WTC11 (cell line): ENCODE data around the gene AFF3. TPM values are rescaled to one million over a fixed set of nuclear protein-coding genes. Genes with fewer than 3 reads are reported as not detected.

Source experiments
- ATAC-seq: fragments of 200-7000 bp; cut with Tn5 transposase; 2 replicates; pipeline ENCODE4 v1.10.0; 2021; ENCODE audit warnings: mild to moderate bottlenecking, moderate library complexity
- CTCF ChIA-PET: fragments of 300-600 bp; sonication (Branson Sonifier 250); formaldehyde crosslinking; loops from one replicate; lab custom pipeline; 2021; ENCODE audit warnings: antibody characterized with exemption; lab: Charles Lee
- POLR2A ChIA-PET: fragments of 350-600 bp; sonication (Branson Sonifier 250); formaldehyde crosslinking; loops from one replicate; lab custom pipeline; 2021; ENCODE audit warnings: antibody characterized with exemption; lab: Charles Lee
- DNase-seq: peaks from one replicate; pipeline ENCODE4 v3.0.0; 2021; ENCODE audit warnings: low spot score
- H3K27ac Mint-ChIP-seq: 2 replicates; pipeline ENCODE4 v1.8.0; 2021; ENCODE audit warnings: mixed read lengths
- H3K27me3 Mint-ChIP-seq: 2 replicates; pipeline ENCODE4 v1.8.0; 2021; ENCODE audit warnings: low read depth, mild to moderate bottlenecking, moderate library complexity, mixed read lengths
- H3K36me3 Mint-ChIP-seq: 2 replicates; pipeline ENCODE4 v1.8.0; 2021; ENCODE audit warnings: mixed read lengths
- H3K4me1 Mint-ChIP-seq: 2 replicates; pipeline ENCODE4 v1.8.0; 2022; ENCODE audit warnings: mixed read lengths
- H3K4me3 Mint-ChIP-seq: 2 replicates; pipeline ENCODE4 v1.8.0; 2021; ENCODE audit warnings: mild to moderate bottlenecking, moderate library complexity, mixed read lengths
- H3K9me3 Mint-ChIP-seq: 2 replicates; pipeline ENCODE4 v1.8.0; 2021; ENCODE audit warnings: mixed read lengths
- CBFB ChIP-seq: sonication (generic); formaldehyde crosslinking; IDR thresholded peaks from 2 replicates; pipeline ENCODE4 v1.8.1; 2022; ENCODE audit warnings: mild to moderate bottlenecking, low read depth, missing genetic modification reagents
- CREM ChIP-seq: sonication (generic); formaldehyde crosslinking; IDR thresholded peaks from 2 replicates; pipeline ENCODE4 v1.8.1; 2022; ENCODE audit warnings: mild to moderate bottlenecking, missing genetic modification reagents, moderate library complexity
- GABPB1 ChIP-seq: sonication (generic); formaldehyde crosslinking; IDR thresholded peaks from 2 replicates; pipeline ENCODE4 v1.8.1; 2023; ENCODE audit warnings: mild to moderate bottlenecking, missing genetic modification reagents
- GRHL2 ChIP-seq: fragments of 250-450 bp; sonication (Bioruptor Pico); IDR thresholded peaks from 2 replicates; pipeline ENCODE4 v1.8.0; 2022; ENCODE audit warnings: mild to moderate bottlenecking, moderate library complexity; ENCODE audit not compliant: insufficient replicate concordance, severe bottlenecking
- IRF2 ChIP-seq: sonication (generic); formaldehyde crosslinking; IDR thresholded peaks from 2 replicates; pipeline ENCODE4 v1.8.0; 2022; ENCODE audit warnings: low read depth, missing genetic modification reagents, borderline replicate concordance
- JAZF1 ChIP-seq: fragments of 250-450 bp; sonication (Bioruptor Pico); IDR thresholded peaks from 2 replicates; pipeline ENCODE4 v1.9.0; 2021; ENCODE audit warnings: moderate library complexity, mild to moderate bottlenecking, inconsistent platforms
- JUN ChIP-seq: sonication (generic); formaldehyde crosslinking; IDR thresholded peaks from 2 replicates; pipeline ENCODE4 v1.8.0; 2023; ENCODE audit warnings: mild to moderate bottlenecking, missing genetic modification reagents
- MYBL2 ChIP-seq: sonication (generic); formaldehyde crosslinking; IDR thresholded peaks from 2 replicates; pipeline ENCODE4 v1.8.1; 2023; ENCODE audit warnings: mild to moderate bottlenecking, moderate library complexity, missing genetic modification reagents
- NR1H2 ChIP-seq: sonication (generic); formaldehyde crosslinking; IDR thresholded peaks from 2 replicates; pipeline ENCODE4 v1.9.0; 2021; ENCODE audit warnings: mild to moderate bottlenecking, moderate library complexity, missing genetic modification reagents
- RELA ChIP-seq: sonication (generic); formaldehyde crosslinking; IDR thresholded peaks from 2 replicates; pipeline ENCODE4 v1.8.1; 2022; ENCODE audit warnings: missing genetic modification reagents, mild to moderate bottlenecking, borderline replicate concordance
- SOX15 ChIP-seq: fragments of 250-450 bp; sonication (Bioruptor Pico); IDR thresholded peaks from 2 replicates; pipeline ENCODE4 v1.9.0; 2021; ENCODE audit warnings: mild to moderate bottlenecking
- SP1 ChIP-seq: sonication (generic); formaldehyde crosslinking; conservative IDR thresholded peaks from 2 replicates; pipeline ENCODE4 v1.8.1; 2022; ENCODE audit warnings: missing genetic modification reagents
- TEAD1 ChIP-seq: sonication (generic); formaldehyde crosslinking; IDR thresholded peaks from 2 replicates; pipeline ENCODE4 v1.8.0; 2022; ENCODE audit warnings: mild to moderate bottlenecking, missing genetic modification reagents
- ZNF263 ChIP-seq: sonication (generic); formaldehyde crosslinking; IDR thresholded peaks from 2 replicates; pipeline ENCODE4 v1.8.1; 2022; ENCODE audit warnings: low read depth, mild to moderate bottlenecking, moderate library complexity, missing genetic modification reagents
- ZNF416 ChIP-seq: fragments of 250-450 bp; sonication (Bioruptor Pico); IDR thresholded peaks from 2 replicates; pipeline ENCODE4 v1.9.0; 2021; ENCODE audit warnings: mild to moderate bottlenecking, inconsistent platforms
- ZNF671 ChIP-seq: fragments of 250-450 bp; sonication (Bioruptor Pico); IDR thresholded peaks from 2 replicates; pipeline ENCODE4 v1.8.0; 2021; ENCODE audit warnings: mild to moderate bottlenecking
- total RNA-seq: library from RNA; stranded (reverse); gene quantifications from 3 replicates; pipeline ENCODE4 v1.2.3, GENCODE V29; 2021
- TF ChIP-seq, protein P1 (sequence below): fragments of 250-450 bp; sonication (Bioruptor Pico); IDR thresholded peaks from 2 replicates; pipeline ENCODE4 v1.8.0; 2021; ENCODE audit warnings: mild to moderate bottlenecking
- TF ChIP-seq, protein P2 (sequence below): sonication (generic); formaldehyde crosslinking; IDR thresholded peaks from 2 replicates; pipeline ENCODE4 v1.8.1; 2022; ENCODE audit warnings: low read depth, mild to moderate bottlenecking, moderate library complexity, missing genetic modification reagents, borderline replicate concordance
- TF ChIP-seq, protein P3 (sequence below): sonication (generic); formaldehyde crosslinking; IDR thresholded peaks from 2 replicates; pipeline ENCODE4 v1.8.0; 2022; ENCODE audit warnings: missing genetic modification reagents
- TF ChIP-seq, protein P4 (sequence below): fragments of 250-450 bp; sonication (Bioruptor Pico); conservative IDR thresholded peaks from 2 replicates; pipeline ENCODE4 v1.9.0; 2021; ENCODE audit warnings: mild to moderate bottlenecking
- TF ChIP-seq, protein P5 (sequence below): fragments of 250-450 bp; sonication (Bioruptor Pico); IDR thresholded peaks from 2 replicates; pipeline ENCODE4 v1.9.0; 2021; ENCODE audit warnings: moderate library complexity, mild to moderate bottlenecking, inconsistent platforms, borderline replicate concordance

The AFF3 gene
- total RNA-seq, 1 experiment from 2014 or later = 1.2 TPM

DNA sequence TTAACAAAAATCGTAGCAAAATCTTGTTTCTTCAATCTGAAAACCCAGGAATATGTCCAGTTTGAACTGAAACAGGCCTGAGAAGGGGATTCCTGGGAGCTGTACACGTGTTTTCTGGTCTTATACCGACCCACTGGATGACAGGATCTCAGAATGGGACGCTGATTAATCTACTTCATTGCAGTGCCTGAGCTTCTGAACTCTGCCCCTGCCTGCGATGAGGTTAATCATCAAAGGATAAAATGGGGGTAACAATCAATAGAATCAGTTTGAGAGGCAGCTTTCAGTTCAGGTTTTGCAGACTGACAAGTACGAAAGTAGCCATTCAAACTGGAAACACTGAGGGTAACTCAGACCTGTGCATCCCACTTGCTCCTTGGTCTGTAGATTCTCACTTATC lies 378.6 kb downstream of the AFF3 start:
- H3K27me3 Mint-ChIP-seq = peaks cover 5% of the 10 kb centered on the region
- ChIA-PET POLR2A (no interaction called here), CTCF (no interaction called here)
- H3K4me1 Mint-ChIP-seq = no peaks in the 10 kb centered on the region
- DNase-seq = no peak
- no peak overlapping the region for H3K27ac Mint-ChIP-seq
- ATAC-seq = no peak
- H3K4me3 Mint-ChIP-seq = no peak overlapping the region
- TF ChIP-seq GABPB1 (CRISPR knock-in tag) (no peak), ZNF671 (CRISPR knock-in tag) (no peak), TEAD1 (CRISPR knock-in tag) (no peak)
- no peaks in the 10 kb centered on the region for H3K36me3 Mint-ChIP-seq
- peaks cover 3% of the 10 kb centered on the region; the same call in 1 of the 2 replicates for H3K9me3 Mint-ChIP-seq

DNA sequence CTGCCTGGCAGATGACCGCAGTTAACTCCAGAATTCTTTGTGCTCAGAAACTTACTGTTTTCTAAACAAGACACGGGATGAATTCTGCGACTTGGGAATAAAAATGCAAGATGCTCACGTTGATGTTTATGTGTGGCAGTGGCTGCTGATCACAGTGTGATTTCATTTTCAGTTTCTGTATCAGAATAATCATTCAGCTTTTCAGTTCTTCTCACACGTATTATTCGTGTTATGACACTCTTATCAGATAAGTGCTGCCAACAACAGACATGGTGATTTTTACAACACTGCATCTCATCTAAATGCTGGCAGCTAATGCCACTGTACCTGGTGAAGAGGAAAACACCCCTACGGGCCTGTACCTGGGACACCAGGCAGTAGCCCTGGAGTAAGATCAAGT lies 379.7 kb downstream of the AFF3 start:
- POLR2A ChIA-PET = no interaction called here
- H3K4me1 Mint-ChIP-seq = no peaks in the 10 kb centered on the region
- CTCF ChIA-PET = no interaction called here

DNA sequence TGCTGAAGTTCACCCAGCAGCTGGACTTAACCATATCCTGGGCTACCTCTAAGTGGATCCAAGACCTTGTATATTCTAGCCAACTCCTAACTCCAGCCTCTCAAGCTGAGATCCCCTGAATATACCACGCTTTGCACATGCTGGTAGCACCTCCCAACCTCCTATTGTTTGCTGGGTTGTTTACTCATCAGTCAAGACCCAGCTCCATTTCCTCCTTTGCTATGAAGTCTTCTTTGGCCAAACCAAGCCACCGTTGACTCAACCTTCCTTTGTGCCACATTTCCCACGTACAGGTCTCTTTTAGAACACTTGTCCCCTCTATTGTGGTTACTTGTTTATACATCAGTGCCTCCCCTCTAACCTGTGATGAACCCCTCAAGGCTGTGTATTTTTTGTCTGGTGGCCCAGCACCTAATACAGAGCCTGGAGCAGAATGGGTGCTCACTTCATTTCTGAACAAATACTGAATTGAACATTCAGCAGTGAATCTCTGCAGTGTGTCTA lies 384.7 kb downstream of the AFF3 start:
- ATAC-seq = no peak
- Mint-ChIP-seq H3K27ac (no peak overlapping the region), H3K36me3 (no peaks in the 10 kb centered on the region), H3K4me3 (no peak overlapping the region), H3K4me1 (no peaks in the 10 kb centered on the region), H3K9me3 (no peaks in the 10 kb centered on the region), H3K27me3 (peaks cover 5% of the 10 kb centered on the region)
- TF ChIP-seq GRHL2 (CRISPR knock-in tag) = no peak
- TF ChIP-seq JUN (CRISPR knock-in tag) = no peak
- TF ChIP-seq, protein P1, sequence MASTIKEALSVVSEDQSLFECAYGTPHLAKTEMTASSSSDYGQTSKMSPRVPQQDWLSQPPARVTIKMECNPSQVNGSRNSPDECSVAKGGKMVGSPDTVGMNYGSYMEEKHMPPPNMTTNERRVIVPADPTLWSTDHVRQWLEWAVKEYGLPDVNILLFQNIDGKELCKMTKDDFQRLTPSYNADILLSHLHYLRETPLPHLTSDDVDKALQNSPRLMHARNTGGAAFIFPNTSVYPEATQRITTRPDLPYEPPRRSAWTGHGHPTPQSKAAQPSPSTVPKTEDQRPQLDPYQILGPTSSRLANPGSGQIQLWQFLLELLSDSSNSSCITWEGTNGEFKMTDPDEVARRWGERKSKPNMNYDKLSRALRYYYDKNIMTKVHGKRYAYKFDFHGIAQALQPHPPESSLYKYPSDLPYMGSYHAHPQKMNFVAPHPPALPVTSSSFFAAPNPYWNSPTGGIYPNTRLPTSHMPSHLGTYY (CRISPR knock-in tag) = no peak
- no peak for TF ChIP-seq ZNF416 (CRISPR knock-in tag)
- TF ChIP-seq CBFB (CRISPR knock-in tag) = no peak
- TF ChIP-seq, protein P2, sequence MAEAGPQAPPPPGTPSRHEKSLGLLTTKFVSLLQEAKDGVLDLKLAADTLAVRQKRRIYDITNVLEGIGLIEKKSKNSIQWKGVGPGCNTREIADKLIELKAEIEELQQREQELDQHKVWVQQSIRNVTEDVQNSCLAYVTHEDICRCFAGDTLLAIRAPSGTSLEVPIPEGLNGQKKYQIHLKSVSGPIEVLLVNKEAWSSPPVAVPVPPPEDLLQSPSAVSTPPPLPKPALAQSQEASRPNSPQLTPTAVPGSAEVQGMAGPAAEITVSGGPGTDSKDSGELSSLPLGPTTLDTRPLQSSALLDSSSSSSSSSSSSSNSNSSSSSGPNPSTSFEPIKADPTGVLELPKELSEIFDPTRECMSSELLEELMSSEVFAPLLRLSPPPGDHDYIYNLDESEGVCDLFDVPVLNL (CRISPR knock-in tag) = no peak
- DNase-seq = no peak
- ChIA-PET CTCF (interaction anchor here (0.7 kb wide), 1 partner anchor 198 kb away, joined by 4 read pairs; no protein-coding TSS in a partner anchor), POLR2A (no interaction called here)

More for the DNA sequence above, 379.7 kb downstream of the AFF3 start:
- H3K27me3 Mint-ChIP-seq = peaks cover 5% of the 10 kb centered on the region
- no peaks in the 10 kb centered on the region for H3K36me3 Mint-ChIP-seq
- no peak overlapping the region for H3K4me3 Mint-ChIP-seq
- H3K27ac Mint-ChIP-seq = no peak overlapping the region
- TF ChIP-seq IRF2 (CRISPR knock-in tag) = no peak
- TF ChIP-seq, all 79 proteins: peak for 0
- ATAC-seq (no peak), DNase-seq (no peak)
- H3K9me3 Mint-ChIP-seq = peaks cover 3% of the 10 kb centered on the region; the same call in 1 of the 2 replicates

DNA sequence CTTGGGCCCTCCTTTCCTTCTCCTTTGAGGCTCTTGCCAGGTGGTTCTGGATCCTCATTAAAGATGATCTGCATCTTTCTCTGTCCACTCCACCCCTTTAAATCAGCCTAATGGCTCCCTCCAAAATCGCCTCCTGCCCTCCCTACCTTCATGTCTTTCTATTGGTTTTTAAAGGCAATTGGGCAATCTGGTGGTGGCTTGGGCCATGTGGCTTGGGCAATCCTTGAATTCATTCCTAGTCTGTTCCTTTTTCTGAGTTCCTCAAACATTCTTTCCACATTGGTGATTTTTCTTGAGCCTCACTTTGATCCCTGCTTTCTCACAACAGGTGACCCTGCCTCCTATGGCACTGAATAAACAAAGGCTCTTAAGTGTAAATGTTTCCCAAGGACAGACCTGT lies 386.3 kb downstream of the AFF3 start:
- POLR2A ChIA-PET = no interaction called here
- Mint-ChIP-seq H3K4me3 (no peak overlapping the region), H3K27ac (no peak overlapping the region), H3K27me3 (peaks cover 5% of the 10 kb centered on the region), H3K36me3 (no peaks in the 10 kb centered on the region), H3K4me1 (no peaks in the 10 kb centered on the region), H3K9me3 (no peaks in the 10 kb centered on the region)
- CTCF ChIA-PET = interaction anchor here (1.2 kb wide), 1 partner anchor 507 kb away, joined by 4 read pairs; no protein-coding TSS in a partner anchor
- DNase-seq (no peak), ATAC-seq (no peak; the same call in 1 of the 2 replicates)
- TF ChIP-seq NR1H2 = no peak
- no peak for TF ChIP-seq JAZF1 (CRISPR knock-in tag)
- no peak for TF ChIP-seq SP1 (CRISPR knock-in tag)
- TF ChIP-seq, protein P3, sequence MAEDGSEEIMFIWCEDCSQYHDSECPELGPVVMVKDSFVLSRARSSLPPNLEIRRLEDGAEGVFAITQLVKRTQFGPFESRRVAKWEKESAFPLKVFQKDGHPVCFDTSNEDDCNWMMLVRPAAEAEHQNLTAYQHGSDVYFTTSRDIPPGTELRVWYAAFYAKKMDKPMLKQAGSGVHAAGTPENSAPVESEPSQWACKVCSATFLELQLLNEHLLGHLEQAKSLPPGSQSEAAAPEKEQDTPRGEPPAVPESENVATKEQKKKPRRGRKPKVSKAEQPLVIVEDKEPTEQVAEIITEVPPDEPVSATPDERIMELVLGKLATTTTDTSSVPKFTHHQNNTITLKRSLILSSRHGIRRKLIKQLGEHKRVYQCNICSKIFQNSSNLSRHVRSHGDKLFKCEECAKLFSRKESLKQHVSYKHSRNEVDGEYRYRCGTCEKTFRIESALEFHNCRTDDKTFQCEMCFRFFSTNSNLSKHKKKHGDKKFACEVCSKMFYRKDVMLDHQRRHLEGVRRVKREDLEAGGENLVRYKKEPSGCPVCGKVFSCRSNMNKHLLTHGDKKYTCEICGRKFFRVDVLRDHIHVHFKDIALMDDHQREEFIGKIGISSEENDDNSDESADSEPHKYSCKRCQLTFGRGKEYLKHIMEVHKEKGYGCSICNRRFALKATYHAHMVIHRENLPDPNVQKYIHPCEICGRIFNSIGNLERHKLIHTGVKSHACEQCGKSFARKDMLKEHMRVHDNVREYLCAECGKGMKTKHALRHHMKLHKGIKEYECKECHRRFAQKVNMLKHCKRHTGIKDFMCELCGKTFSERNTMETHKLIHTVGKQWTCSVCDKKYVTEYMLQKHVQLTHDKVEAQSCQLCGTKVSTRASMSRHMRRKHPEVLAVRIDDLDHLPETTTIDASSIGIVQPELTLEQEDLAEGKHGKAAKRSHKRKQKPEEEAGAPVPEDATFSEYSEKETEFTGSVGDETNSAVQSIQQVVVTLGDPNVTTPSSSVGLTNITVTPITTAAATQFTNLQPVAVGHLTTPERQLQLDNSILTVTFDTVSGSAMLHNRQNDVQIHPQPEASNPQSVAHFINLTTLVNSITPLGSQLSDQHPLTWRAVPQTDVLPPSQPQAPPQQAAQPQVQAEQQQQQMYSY (CRISPR knock-in tag) = no peak
- no peak for TF ChIP-seq RELA (CRISPR knock-in tag)
- no peak for TF ChIP-seq CREM
- no peak for TF ChIP-seq MYBL2 (CRISPR knock-in tag)
- no peak for TF ChIP-seq ZNF263
- TF ChIP-seq, protein P4, sequence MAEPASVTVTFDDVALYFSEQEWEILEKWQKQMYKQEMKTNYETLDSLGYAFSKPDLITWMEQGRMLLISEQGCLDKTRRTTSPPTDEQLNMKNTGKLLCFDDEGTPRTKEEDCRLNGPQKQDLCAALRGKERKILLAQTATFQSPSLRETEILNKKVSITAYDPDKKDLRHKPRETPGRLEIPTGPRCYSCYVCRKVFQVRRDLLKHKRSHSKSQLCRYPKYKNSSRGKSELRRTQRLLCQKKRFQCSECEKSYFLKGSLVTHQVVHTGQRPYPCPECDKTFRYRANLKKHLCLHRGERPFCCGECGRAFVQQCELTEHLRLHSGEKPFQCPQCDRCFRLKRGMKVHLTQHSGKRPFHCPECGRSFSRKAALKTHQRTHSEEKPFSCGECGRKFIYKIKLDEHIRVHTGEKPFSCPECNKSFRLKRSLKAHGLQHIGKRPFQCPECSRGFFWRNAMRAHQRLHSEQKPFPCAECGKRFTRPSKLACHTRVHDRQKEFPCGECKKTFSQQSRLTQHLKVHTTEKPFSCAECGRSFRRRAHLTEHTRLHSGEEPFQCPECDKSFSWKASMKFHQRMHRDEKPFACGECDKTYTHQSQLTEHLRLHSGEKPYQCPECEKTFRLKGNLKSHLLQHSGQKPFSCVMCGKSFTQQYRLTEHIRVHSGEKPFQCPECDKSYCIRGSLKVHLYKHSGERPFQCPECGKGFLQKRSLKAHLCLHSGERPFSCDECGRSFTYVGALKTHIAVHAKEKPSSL (CRISPR knock-in tag) = no peak
- TF ChIP-seq SOX15 (CRISPR knock-in tag) = no peak
- no peak for TF ChIP-seq ZNF671 (CRISPR knock-in tag)
- TF ChIP-seq, protein P5, sequence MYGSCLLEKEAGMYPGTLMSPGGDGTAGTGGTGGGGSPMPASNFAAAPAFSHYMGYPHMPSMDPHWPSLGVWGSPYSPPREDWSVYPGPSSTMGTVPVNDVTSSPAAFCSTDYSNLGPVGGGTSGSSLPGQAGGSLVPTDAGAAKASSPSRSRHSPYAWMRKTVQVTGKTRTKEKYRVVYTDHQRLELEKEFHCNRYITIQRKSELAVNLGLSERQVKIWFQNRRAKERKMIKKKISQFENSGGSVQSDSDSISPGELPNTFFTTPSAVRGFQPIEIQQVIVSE (CRISPR knock-in tag) = no peak
- TF ChIP-seq ZNF416 (CRISPR knock-in tag) = no peak
